GM18870 (cell line): ENCODE data around the gene RUFY3.
A peak's percentile ranks its signal among the peaks of the same experiment; 100 is the strongest.
"Not testable (repeated sequence)": the region's sequence is repeated elsewhere in the genome, so short reads cannot be mapped to it uniquely, and the experiment has no call there.

Experiments used
- ATAC-seq: cut with Tn5 transposase; IDR thresholded peaks from one replicate; pipeline ENCODE4 v1.9.1; 2021; ENCODE audit warnings: moderate library complexity; ENCODE audit not compliant: unreplicated experiment

Gene RUFY3

GRCh38 chr4:70838666-70839588, 117.2 kb downstream of the RUFY3 start:
- ATAC-seq = peak; percentile 25

GRCh38 chr4:70839589-70840093, 117.9 kb downstream of the RUFY3 start, which contains the start of gene GRSF1:
TSS of gene GRSF1 (minus strand) at chr4:70839890. CDS start at chr4:70839827, 63 bp downstream.
- ATAC-seq = peak; percentile 36

GRCh38 chr4:70840137-70840536, 118.4 kb downstream of the RUFY3 start:
- ATAC-seq = not testable (repeated sequence)

GRCh38 chr4:70840631-70841030, 118.9 kb downstream of the RUFY3 start:
- ATAC-seq = not testable (repeated sequence)

GRCh38 chr4:70841211-70841610, 119.4 kb downstream of the RUFY3 start:
- no peak for ATAC-seq

GRCh38 chr4:70841951-70842350, 120.2 kb downstream of the RUFY3 start:
- ATAC-seq = no peak

GRCh38 chr4:70842761-70843435, 121.1 kb downstream of the RUFY3 start:
- peak; percentile 56 for ATAC-seq

- ATAC-seq = no peak
These were observed 122.4 kb downstream of the RUFY3 start for GRCh38 chr4:70844180-70844579.

- ATAC-seq = no peak
These were observed 127.5 kb downstream of the RUFY3 start for GRCh38 chr4:70849291-70849690.

GRCh38 chr4:70855464-70855863, 133.7 kb downstream of the RUFY3 start:
- no peak for ATAC-seq
